Neuronal stem cell (in vitro differentiated cells): ENCODE data around the gene MYL2.

ENCODE experiments used
- DNase-seq: peaks from one replicate; pipeline ENCODE4 v3.0.0-alpha.2; 2013; ENCODE audit warnings: low spot score
- H2AFZ ChIP-seq: one replicate; pipeline ENCODE4 v1.6.1; 2013; ENCODE audit warnings: mild to moderate bottlenecking, low read length, inconsistent platforms
- H2AK5ac ChIP-seq: 2 replicates; pipeline ENCODE4 v1.6.1; 2013; ENCODE audit warnings: low read depth, mild to moderate bottlenecking, inconsistent platforms, low read length, moderate library complexity, mixed read lengths
- H2BK120ac ChIP-seq: 2 replicates; pipeline ENCODE4 v1.6.1; 2013; ENCODE audit warnings: low read depth, mild to moderate bottlenecking, inconsistent platforms, low read length, moderate library complexity, mixed read lengths
- H2BK12ac ChIP-seq: one replicate; pipeline ENCODE4 v1.6.1; 2013; ENCODE audit warnings: low read length, inconsistent platforms
- H2BK15ac ChIP-seq: 2 replicates; pipeline ENCODE4 v1.6.1; 2013; ENCODE audit warnings: mild to moderate bottlenecking, low read length, inconsistent platforms, mixed read lengths
- H2BK5ac ChIP-seq: one replicate; pipeline ENCODE4 v1.6.1; 2013; ENCODE audit warnings: inconsistent platforms, mild to moderate bottlenecking, low read length, moderate library complexity
- H3K14ac ChIP-seq: one replicate; pipeline ENCODE4 v1.6.1; 2013; ENCODE audit warnings: low read length, inconsistent platforms
- H3K18ac ChIP-seq: 2 replicates; pipeline ENCODE4 v1.6.1; 2013; ENCODE audit warnings: low read length, inconsistent platforms
- H3K23ac ChIP-seq: 2 replicates; pipeline ENCODE4 v1.6.1; 2013; ENCODE audit warnings: low read depth, mild to moderate bottlenecking, mixed read lengths, low read length, inconsistent platforms; ENCODE audit not compliant: poor library complexity
- H3K27ac ChIP-seq: replicated peaks from 3 replicates; pipeline ENCODE4 v1.5.1; 2013; ENCODE audit warnings: low read length, inconsistent platforms
- H3K27me3 ChIP-seq, 3 experiments: 2 replicates each; pipeline ENCODE4 v1.6.1; 2013; ENCODE audit warnings: low read length in 3 of 3, mild to moderate bottlenecking in 2 of 3, inconsistent platforms in 1 of 3, low read depth in 1 of 3, mixed read lengths in 1 of 3, moderate library complexity in 1 of 3; ENCODE audit not compliant: control insufficient read depth in 3 of 3, insufficient read depth in 3 of 3
- H3K36me3 ChIP-seq, 2 donors: replicated peaks in 1 of 2; 2 replicates each; pipeline ENCODE4 v1.6.1; 2013; ENCODE audit warnings: low read length in 2 of 2; ENCODE audit not compliant: control insufficient read depth in 2 of 2, insufficient read depth in 2 of 2
- H3K4ac ChIP-seq: 2 replicates; pipeline ENCODE4 v1.6.1; 2013; ENCODE audit warnings: inconsistent platforms, mild to moderate bottlenecking, low read length, moderate library complexity
- H3K4me1 ChIP-seq, 2 donors: 1 replicate in 1 of 2; 2 replicates in 1 of 2; pipeline ENCODE4 v1.6.1; 2013; ENCODE audit warnings: low read length in 2 of 2, low read depth in 1 of 2; ENCODE audit not compliant: control insufficient read depth in 2 of 2, insufficient read depth in 1 of 2
- H3K4me2 ChIP-seq: one replicate; pipeline ENCODE4 v1.6.1; 2013; ENCODE audit warnings: mild to moderate bottlenecking, low read length, inconsistent platforms; ENCODE audit not compliant: insufficient read depth, poor library complexity, severe bottlenecking
- H3K4me3 ChIP-seq, 2 donors: 2 replicates each; pipeline ENCODE4 v1.5.1; 2013; ENCODE audit warnings: low read length in 2 of 2, mild to moderate bottlenecking in 2 of 2, inconsistent platforms in 1 of 2, moderate library complexity in 1 of 2
- H3K79me1 ChIP-seq: one replicate; pipeline ENCODE4 v1.6.1; 2013; ENCODE audit warnings: low read depth, mild to moderate bottlenecking, inconsistent platforms, low read length, moderate library complexity
- H3K9ac ChIP-seq: one replicate; pipeline ENCODE4 v1.6.1; 2013; ENCODE audit warnings: mild to moderate bottlenecking, low read depth, low read length, inconsistent platforms; ENCODE audit not compliant: poor library complexity
- H3K9me3 ChIP-seq, 2 donors: replicated peaks in 1 of 2; 2 replicates each; pipeline versions ENCODE3 to v1.6.1; 2013; ENCODE audit warnings: low read length in 2 of 2, mild to moderate bottlenecking in 2 of 2, inconsistent platforms in 1 of 2, low read depth in 1 of 2, mixed read lengths in 1 of 2, moderate library complexity in 1 of 2; ENCODE audit not compliant: control insufficient read depth in 2 of 2, insufficient read depth in 1 of 2
- H4K8ac ChIP-seq: one replicate; pipeline ENCODE4 v1.6.1; 2013; ENCODE audit warnings: low read depth, mild to moderate bottlenecking, inconsistent platforms, low read length, moderate library complexity
- H4K91ac ChIP-seq: one replicate; pipeline ENCODE4 v1.6.1; 2013; ENCODE audit warnings: low read length, low read depth, mild to moderate bottlenecking, inconsistent platforms; ENCODE audit not compliant: poor library complexity
- WGBS, 2 donors: extraction: QIAGEN DNeasy Blood & Tissue Kit; methylation state at CpG; one replicate each; pipeline ENCODE4 v1.1.7; 2013; ENCODE audit warnings: missing lambda C conversion rate in 2 of 2, mixed read lengths in 1 of 2; ENCODE audit not compliant: insufficient read length in 2 of 2, insufficient replicate concordance in 1 of 2; ENCODE audit errors: extremely low coverage in 2 of 2; 5-methylcytosine and 5-hydroxymethylcytosine counted together

Gene MYL2

DNA sequence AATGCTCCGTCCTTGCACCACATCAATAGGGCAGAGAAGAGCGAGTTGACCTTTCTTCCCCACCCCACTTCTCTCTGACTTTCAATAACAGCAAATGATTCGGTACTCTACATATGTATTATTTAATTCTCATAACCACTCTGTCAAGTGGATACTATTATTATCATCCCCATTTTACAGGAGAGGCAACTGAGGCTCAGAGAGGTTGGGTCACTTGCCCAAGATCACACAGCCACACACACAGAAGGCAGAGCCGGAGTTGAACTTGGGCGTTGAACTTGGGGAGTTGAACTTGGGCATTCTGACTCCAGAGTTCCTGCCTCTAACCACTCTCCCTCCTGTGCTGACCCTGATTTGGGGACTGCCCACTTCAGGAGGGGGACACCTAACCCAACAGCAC lies 659 bp downstream of the MYL2 start:
- Histone ChIP-seq H2BK5ac (no peak overlapping the region), H3K9me3 (no peaks in the 10 kb centered on the region), H3K79me1 (no peaks in the 10 kb centered on the region), H3K4me1 (peaks cover 0 to 14% of the 10 kb centered on the region in 2 donors), H2AFZ (no peak overlapping the region), H3K27me3 (peaks cover 0 to 29% (median 2%) of the 10 kb centered on the region in 3 experiments), H3K4me2 (no peak overlapping the region), H2AK5ac (no peak overlapping the region), H3K9ac (no peak overlapping the region), H3K4ac (no peak overlapping the region), H4K91ac (no peak overlapping the region), H2BK15ac (no peak overlapping the region), H3K18ac (no peak overlapping the region), H3K36me3 (no peaks in the 10 kb centered on the region), H3K23ac (no peak overlapping the region), H3K4me3 (no peak overlapping the region), H3K27ac (no peak overlapping the region), H4K8ac (no peak overlapping the region), H2BK12ac (no peak overlapping the region), H2BK120ac (no peak overlapping the region), H3K14ac (no peak overlapping the region)
- DNase-seq: no peak
- WGBS, 2 donors: no CpG with 5 or more reads among the region's 5 CpGs

DNA sequence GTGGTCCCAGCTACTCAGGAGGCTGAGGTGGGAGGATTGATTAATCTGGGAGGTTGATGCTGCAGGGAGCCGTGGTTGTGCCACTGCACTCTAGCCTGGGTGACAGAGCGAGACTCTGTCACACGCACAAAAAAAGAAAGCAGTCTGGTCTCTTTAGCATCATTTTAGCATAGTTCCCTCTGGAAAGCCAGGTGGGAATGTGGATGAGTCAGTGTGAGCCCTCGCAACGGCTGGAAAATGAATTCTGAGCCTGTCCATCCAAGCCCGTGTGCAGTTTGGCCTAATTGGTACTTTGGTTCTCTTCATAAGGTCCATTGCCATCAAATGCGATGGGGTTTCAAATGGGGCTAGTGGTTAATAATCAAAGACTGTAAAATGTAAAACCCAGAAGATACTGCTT lies 2.4 kb downstream of the MYL2 start:
- no CpG with 5 or more reads among the region's 7 CpGs for WGBS, 2 donors
- Histone ChIP-seq H3K9ac (no peak overlapping the region), H3K14ac (no peak overlapping the region), H3K4me1 (peaks cover 0 to 14% of the 10 kb centered on the region in 2 donors), H4K91ac (no peak overlapping the region), H3K4me3 (no peak overlapping the region), H2BK5ac (no peak overlapping the region), H2AFZ (no peak overlapping the region), H4K8ac (no peak overlapping the region), H3K27ac (no peak overlapping the region), H3K4me2 (no peak overlapping the region), H3K79me1 (no peaks in the 10 kb centered on the region), H2BK12ac (no peak overlapping the region), H3K9me3 (no peaks in the 10 kb centered on the region), H3K36me3 (no peaks in the 10 kb centered on the region), H2BK15ac (no peak overlapping the region), H3K27me3 (peaks cover 0 to 26% (median 2%) of the 10 kb centered on the region in 3 experiments), H3K23ac (no peak overlapping the region), H2BK120ac (no peak overlapping the region), H3K4ac (no peak overlapping the region), H2AK5ac (no peak overlapping the region), H3K18ac (no peak overlapping the region)
- no peak for DNase-seq

DNA sequence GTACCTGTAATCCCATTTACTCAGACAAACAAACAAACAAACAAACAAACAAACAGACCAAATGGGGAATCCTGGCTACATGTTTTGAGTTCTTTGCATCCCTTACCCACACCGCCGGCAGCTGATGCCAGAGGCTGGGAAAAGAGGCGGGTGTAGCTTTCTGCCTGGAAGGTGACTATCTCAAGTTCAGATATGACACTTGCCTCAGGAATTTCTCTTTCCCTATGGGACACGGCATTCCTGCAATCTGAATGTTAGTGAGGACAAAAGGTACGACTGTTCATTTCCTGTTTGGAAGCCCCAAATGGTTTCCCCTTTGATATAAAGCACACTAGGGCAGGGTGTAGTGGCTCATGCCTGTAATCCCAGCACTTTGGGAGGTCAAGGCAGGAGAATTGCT lies 2.9 kb downstream of the MYL2 start:
- Histone ChIP-seq H2AFZ (no peak overlapping the region), H3K14ac (no peak overlapping the region), H3K4me3 (no peak overlapping the region), H2AK5ac (no peak overlapping the region), H3K79me1 (no peaks in the 10 kb centered on the region), H3K4ac (no peak overlapping the region), H3K23ac (no peak overlapping the region), H4K8ac (no peak overlapping the region), H3K4me2 (no peak overlapping the region), H2BK120ac (no peak overlapping the region), H2BK5ac (no peak overlapping the region), H3K27ac (no peak overlapping the region), H3K9ac (no peak overlapping the region), H4K91ac (no peak overlapping the region), H3K9me3 (no peaks in the 10 kb centered on the region), H3K18ac (no peak overlapping the region), H2BK12ac (no peak overlapping the region), H3K27me3 (peaks cover 0 to 26% (median 2%) of the 10 kb centered on the region in 3 experiments), H3K4me1 (peaks cover 0 to 11% of the 10 kb centered on the region in 2 donors), H2BK15ac (no peak overlapping the region), H3K36me3 (no peaks in the 10 kb centered on the region)
- DNase-seq: no peak
- WGBS, 2 donors: no CpG with 5 or more reads among the region's 5 CpGs

DNA sequence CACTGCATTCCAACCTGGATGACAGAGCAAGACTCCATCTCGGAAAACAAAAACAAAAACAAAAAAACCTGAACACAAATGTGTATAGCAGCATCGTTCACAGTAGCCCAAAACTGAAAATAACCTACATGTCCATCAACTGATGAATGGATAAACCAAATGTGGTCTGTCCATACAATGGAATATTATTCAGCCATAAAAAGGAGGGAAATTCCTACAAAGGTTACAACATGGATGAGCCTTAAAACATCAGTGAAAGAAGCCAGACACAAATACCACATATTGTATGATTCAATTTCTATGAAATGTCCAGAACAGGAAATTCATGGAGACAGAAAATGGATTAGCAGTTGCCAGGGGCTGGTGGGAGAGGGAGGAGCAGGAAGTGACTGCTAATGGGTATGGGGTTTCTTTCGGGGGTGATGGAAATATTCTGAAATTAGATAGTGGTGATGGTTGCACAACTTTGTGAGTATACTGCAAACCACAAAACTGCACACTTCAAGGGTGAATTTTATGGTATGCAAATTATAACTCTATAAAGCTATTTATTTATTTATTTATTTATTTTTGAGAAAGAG lies 4.0 kb downstream of the MYL2 start:
- H3K9ac ChIP-seq: no peak overlapping the region
- H3K23ac ChIP-seq: no peak overlapping the region
- no peak overlapping the region for H2BK5ac ChIP-seq
- H3K36me3 ChIP-seq: no peaks in the 10 kb centered on the region
- H4K91ac ChIP-seq: no peak overlapping the region
- no peak for DNase-seq
- H2AK5ac ChIP-seq: no peak overlapping the region
- H2AFZ ChIP-seq: no peak overlapping the region
- no peak overlapping the region for H2BK12ac ChIP-seq
- no CpG with 5 or more reads among the region's 3 CpGs for WGBS, 2 donors
- no peak overlapping the region for H3K4ac ChIP-seq
- no peak overlapping the region for H3K18ac ChIP-seq
- peaks cover 0 to 26% (median 2%) of the 10 kb centered on the region in 3 experiments for H3K27me3 ChIP-seq
- no peak overlapping the region for H3K27ac ChIP-seq
- H3K4me2 ChIP-seq: no peak overlapping the region
- no peak overlapping the region for H2BK15ac ChIP-seq
- no peak overlapping the region for H3K4me3 ChIP-seq
- H2BK120ac ChIP-seq: no peak overlapping the region
- H3K79me1 ChIP-seq: no peaks in the 10 kb centered on the region
- H3K4me1 ChIP-seq: peaks cover 0 to 8% of the 10 kb centered on the region in 2 donors
- no peak overlapping the region for H4K8ac ChIP-seq
- no peak overlapping the region for H3K14ac ChIP-seq
- no peaks in the 10 kb centered on the region for H3K9me3 ChIP-seq
